G401 (cell line): ENCODE data around the gene PLAU. TPM values are rescaled to one million over a fixed set of nuclear protein-coding genes. Genes with fewer than 3 reads are reported as not detected.
A peak's percentile ranks its signal among the peaks of the same experiment; 100 is the strongest.
"Not testable (repeated sequence)": the region's sequence is repeated elsewhere in the genome, so short reads cannot be mapped to it uniquely, and the experiment has no call there.

ENCODE experiments used
- DNase-seq: peaks from one replicate; pipeline ENCODE4 v3.0.0-alpha.2; 2015; ENCODE audit warnings: low spot score
- in situ Hi-C: cut with HindIII; loops from 2 replicates; pipeline ENCODE4 v1.10.0; 2016; ENCODE audit warnings: low sequenced_read_pairs, mixed read lengths
- total RNA-seq: library from RNA; depleted of rRNA; stranded (reverse); fragments of >200 nt; shearing (Covaris generic); gene quantifications from 2 replicates; pipeline ENCODE4 v1.2.3, GENCODE V29; 2014

Gene PLAU
- total RNA-seq, 1 experiment from 2014 or later = 143 TPM

DNA sequence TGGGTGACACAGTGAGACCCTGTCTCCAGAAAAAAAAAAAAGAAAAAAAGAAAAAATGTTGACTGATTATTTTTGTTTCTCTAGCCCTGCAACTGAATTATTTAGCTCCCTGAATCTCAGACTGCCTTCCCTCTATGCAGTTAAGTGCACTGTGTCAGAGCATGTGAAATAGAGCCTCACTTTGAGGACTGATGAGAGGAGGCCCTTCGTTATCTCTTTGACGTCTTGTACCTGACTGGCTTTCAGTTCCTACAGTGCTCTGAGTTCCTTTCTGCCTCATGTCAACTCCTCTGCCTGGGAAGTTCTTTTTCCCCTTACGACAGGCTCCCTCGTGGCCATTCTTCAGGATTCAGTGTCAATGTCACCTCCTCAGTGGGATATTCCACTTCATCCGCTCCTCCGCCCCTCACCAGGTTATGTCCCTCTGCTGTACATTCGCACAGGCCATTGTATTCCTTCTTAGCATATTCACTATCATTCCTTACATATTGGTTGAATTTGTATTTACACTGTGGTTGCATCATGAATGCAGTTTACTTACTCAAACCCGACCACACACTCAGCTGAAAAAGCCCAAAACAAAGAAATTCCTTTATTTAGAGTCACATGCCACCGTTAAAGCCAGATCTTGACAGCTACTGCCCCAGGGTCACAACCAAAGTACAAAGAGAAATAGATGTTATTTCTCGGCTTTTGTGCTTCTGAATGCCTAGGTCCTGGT lies 18.5 kb upstream of the PLAU start:
- DNase-seq = no peak
- in situ Hi-C loops = no loop called here

DNA sequence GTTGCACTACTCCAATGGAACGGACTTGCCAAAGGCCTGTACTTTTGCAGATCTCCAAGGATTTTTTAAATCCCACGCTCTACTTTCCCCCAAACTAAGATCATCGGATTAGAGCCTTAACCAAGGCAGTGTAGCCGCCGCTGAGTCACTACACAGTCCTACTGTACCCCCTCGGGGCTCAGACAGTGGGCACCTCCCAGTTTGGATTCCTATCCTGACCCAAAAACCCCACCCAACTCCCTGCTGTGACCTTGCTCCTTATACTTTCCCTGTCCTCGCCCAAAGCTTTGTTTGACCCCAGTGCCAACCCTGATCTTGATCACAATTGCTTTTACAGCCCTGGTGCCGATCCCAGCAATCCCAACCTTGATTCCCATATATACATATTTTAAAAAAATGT lies 17.5 kb upstream of the PLAU start:
- in situ Hi-C loops = no loop called here
- no peak for DNase-seq

DNA sequence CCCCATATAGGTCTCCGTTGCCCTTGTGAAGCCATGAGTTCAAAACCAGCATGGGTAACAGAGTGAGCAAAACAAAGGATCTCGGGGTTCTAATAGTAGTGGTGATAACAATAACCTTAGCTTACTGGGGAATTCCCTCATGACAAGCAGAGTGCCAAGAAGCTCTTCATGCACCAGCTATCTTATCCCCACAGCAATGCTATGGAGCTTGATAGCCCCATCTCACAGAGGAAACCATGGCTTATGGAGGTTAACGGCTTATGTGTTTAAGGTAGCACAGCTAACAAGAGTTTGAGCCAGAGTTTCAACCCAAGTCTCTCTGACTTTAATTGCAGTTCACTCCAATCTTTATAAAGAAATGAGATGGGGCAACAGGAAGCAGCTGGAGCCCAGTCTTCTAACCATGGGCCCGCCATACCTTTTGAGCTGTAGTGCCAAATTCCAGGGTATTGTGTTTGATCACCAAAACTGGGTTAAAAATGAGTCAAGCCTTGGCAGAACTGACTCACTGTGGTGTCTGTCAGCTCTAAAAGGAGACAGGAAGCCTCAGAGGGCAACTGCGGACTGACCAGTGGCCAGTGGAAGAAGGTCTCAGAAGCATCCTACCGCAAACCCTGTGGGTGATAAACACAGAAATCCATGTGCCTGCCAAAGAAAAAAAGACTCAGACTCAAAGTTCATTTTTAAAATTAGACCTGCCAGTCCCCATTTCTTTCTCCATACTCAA lies 16.5 kb upstream of the PLAU start:
- no peak for DNase-seq
- in situ Hi-C loops = no loop called here

DNA sequence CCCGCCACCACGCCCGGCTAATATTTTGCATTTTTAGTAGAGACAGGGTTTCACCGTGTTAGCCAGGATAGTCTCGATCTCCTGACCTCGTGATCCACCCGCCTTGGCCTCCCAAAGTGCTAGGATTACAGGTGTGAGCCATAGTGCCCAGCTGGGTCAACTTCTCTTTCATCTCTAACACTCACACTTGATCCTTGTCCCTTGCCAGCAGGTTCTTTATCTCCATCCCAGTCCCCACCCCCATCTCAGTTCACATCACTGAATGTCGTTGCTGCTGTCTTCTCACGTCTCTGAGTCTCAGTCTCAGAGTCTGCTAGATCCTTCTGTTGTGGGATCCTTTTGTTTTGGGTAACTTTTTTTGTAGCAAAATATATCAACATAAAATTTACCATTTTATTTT lies 15.6 kb upstream of the PLAU start:
- DNase-seq, in situ Hi-C loops: not testable (repeated sequence)

DNA sequence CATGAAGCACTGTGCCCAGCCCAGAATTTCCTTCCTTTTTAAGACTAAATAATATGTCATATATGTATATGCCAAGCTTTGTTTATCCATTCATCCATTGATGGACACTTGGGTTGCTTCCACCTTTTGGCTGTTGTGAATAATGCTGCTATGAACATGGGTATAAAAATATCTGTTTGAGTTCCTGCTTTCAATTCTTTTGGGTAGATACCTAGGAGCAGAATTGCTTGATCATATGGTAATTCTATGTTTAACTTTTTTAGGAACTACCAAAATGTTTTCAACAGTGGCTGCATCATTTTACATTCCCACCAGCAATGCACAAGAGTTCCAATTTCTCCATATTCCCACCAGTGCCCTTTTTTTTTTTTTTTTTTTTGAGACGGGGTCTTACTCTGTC lies 13.2 kb upstream of the PLAU start:
- no peak for DNase-seq
- in situ Hi-C loops = no loop called here

DNA sequence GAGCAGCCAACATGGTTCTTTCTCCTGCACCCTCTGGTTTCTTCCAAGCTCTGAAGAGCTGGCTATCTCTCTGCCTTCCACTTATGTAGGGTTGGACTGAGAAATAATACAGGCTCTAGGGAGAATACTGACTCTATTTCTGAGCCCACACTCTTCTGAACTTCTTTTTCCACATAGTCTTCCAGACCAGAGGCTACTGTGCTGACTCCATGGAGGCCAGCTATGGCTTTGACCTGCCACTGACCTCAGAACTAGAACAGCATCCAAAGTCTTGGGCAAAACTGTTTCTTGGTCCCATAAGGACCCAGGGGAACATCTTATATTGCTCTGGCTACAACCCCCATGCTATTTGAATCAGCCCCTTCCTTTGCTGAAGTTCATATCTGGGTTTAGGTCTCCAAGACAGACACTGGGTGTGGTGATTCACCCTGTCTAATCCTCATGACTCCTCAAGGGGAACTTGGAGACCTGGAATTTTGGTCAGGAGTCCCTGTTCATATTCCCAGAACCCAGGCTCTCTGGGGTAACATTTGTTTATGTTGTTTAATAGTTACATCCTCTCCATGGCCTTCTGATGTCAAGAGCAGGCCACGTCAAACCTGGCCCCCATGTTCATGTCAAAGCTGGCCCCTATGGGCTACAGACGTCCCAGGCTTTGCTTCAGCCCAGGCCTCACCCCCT lies 12.1 kb upstream of the PLAU start:
- in situ Hi-C loops = no loop called here
- no peak for DNase-seq

DNA sequence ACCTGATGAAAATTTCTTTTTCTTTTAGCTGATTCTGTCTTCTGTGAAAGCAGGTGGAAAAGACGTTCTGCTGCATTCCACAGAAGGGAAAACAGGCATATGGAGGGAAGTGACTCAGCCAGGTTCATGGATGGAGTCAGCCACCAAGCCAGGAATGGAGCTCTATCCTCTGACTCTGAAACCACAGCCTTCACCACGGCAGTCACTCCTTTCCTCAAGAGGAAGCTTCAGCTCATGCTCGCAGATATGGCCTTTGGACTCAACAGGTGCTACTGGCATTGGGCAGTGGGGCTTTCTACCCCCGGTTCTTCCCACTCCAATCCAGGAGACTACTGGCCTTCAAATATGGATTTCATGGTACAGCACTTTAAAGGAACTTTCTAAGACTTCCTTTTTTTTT lies 11.5 kb upstream of the PLAU start:
- no peak for DNase-seq

DNA sequence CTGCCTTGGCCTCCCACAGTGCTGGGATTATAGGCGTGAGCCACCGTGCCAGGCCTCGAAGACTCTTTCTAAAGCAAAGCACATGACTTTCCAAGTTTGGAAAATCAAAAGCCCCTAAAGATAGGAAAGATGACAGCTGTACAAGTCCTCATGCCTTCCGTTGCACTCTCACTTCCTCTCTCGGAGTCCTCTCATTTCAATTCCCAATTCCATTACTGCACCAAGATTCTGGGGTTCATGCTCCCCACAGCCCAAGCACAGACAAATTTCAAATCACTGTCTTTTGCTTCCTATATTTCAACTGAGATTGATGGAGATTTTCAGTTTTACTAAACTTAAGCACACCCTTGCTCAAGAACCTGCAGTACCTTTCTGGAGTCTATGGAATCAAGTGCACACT lies 10.9 kb upstream of the PLAU start:
- in situ Hi-C loops = no loop called here
- DNase-seq = no peak

More for the DNA sequence above, 11.5 kb upstream of the PLAU start:
- in situ Hi-C loops = no loop called here

DNA sequence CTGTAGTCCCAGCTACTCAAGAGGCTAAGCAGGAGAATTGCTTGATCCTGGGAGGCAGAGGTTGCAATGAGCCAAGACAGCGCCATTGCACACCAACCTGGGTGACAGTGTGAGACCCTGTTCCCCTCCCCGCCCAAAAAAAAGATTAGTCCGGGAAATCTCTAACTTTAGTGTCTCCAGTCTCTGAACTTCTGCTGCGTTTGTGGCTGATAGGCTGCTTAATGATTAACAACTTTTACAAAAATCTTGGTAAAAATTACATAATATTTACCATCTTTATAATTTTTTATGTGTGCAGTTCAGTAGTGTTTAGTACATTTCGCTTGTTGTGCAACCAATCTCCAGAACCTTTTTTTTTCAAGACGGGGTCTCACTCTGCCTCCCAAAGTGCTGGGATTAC lies 9.7 kb upstream of the PLAU start:
- in situ Hi-C loops = no loop called here
- DNase-seq = no peak

DNA sequence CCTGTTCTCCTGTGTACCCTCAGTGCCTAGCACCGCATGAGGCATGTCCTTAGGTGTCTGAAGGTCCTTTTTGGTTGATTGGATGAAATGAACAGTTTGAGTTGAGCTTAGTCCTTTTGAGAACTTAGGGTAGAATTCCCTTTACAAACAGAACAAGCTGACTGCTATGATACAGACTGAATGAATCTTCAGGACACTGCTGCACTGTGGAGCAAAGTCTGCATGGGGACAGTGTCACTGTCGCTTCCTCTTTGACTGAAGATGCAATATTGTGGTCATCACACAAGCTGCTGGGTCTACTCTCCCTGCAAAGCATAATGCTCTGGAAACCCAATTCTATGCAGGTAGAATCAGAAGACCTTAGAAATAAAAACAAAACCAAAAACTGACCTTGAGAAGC lies 8.6 kb upstream of the PLAU start:
- in situ Hi-C loops = no loop called here
- DNase-seq = no peak

DNA sequence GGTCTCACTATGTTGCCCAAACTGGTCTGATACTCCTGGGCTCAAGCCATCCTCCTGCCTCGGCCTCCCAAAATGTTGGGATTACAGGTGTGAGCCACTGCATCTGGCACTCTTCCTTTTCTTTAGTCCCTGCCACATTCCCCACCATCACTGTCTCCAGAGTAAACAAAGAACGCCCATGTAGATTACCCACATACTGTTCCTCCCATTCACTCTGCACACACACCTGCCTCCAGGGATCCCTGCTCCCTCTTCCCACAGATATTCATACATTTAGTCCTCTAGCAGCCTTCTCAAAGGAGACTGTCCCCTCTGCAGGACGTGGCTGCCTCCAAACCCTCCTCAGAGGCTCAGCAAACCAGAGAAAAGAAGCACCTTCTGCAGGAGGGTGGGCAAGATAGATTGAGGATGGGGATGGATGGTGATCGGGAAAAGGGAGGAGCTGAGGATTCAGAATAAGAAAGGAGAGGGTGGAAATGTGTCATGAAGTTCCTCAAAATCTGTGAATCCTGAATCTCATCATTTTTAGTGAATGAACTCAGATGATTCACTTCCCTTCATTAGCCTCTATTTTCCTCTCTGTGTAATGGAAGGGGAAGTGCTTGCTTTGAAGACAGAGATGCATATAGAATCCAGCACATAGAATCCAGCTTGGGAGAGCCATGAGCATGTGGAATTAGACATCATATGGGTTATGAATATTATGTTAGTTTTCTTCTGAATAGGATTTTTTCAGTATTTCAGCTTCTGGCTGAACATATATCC lies 5.5 kb upstream of the PLAU start:
- DNase-seq = no peak
- in situ Hi-C loops = no loop called here

DNA sequence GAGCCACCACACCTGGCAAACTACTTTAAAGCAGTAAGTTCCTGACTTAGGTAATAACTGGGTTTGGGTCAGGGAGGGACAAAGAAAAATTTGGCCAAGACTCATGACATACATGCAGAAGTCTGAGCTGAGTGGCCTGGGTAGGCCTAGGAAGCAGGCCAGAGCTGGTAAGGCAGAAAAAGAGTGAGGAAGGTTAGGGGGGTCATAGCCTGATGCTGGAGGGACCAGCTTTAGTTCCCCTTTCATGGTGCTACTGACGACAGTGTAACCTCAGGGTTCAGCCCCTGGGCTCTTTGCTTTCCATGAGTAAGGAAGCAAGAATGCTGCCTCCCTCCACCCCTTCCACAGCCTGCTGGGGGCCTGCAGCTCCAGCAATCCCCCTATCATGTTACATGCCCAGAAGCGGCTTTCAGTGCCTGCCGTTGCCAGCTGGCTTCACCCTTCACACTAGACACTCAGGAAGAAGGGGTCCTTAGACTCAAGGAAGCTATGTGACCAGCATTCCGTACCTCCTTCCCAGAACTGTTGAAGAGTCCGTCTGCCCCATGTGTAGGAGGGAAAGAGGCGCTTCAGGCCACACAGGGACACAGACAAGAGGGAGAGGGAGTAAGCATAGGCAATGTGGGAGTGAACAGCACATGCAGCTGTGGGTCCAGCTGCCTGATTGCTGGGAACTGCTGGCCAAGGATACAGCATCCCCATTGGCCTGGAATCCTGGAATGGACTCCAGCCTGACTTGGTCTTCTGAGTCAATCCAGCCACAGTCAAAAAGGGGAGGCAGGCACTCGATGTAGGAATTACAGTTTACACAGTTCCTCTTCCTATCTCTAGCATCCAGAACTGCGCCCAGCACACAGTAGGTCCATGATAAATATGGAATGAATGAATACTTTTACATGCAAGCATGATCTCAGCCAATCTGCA lies 4.1 kb upstream of the PLAU start:
- peak; percentile 24 for DNase-seq
- in situ Hi-C loops = no loop called here

DNA sequence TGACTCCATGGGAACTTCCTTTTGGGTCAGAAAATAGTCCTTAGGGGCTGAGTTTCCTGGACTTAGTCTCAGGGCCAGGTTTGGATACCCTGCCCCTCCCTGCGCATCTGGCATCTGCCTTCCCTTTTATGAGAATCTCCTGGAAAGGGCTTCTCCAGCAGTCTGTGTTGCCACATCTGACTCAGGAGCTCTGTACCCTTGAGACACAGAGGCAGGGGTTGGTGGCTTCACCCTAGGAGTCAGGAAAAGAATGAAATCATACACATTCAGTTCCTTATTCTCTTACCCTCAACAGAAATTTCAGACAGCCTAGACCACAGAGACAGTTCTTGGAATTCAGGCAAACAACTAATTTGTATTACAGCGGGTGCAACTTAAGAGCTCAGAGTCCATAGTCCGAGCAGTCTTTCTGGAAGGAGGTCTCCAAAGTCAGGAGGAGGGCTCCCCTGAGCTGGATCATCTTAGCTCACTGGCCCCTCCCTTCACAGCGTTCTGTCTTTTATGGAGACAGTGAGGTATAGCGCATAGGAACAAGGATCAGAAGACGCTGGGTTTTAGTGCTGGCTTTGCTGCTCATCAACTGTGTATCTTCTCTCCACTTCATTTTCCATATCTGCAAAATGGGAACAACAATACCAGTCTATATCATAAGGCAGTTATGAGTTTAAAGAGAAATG lies 3.0 kb upstream of the PLAU start:
- no peak for DNase-seq
- in situ Hi-C loops = no loop called here

DNA sequence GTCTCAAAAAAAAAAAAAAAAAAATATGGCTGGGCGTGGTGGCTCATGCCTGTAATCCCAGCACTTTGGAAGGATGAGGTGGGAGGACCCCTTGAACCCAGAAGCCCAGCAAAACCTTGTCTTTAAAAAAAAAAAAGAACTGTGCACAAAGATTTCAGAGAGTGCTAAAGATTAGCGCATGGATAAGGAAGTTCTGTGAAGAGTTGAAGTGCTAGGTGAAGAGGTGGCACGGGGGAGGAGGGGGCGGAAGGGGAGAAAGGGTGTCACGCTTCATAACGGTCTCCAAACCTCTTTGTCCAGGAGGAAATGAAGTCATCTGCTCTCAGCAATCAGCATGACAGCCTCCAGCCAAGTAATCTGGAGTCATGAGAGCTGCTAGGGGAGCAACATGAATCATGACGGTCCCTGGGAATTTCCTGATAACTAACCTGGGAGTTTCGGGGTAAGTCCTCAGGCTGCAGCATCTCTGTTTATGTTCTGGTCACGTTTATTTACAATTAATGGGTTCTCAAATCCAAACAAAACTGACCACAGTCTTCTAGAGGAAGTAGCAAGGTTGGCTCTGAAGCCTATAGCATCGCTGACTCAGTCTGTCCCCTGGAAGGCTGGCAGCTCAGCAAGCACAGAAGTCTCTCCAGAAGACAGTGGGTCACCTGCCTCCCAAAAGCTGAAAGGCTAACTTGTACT lies 1.9 kb upstream of the PLAU start:
- DNase-seq = peak; percentile 25
- in situ Hi-C loops = no loop called here

DNA sequence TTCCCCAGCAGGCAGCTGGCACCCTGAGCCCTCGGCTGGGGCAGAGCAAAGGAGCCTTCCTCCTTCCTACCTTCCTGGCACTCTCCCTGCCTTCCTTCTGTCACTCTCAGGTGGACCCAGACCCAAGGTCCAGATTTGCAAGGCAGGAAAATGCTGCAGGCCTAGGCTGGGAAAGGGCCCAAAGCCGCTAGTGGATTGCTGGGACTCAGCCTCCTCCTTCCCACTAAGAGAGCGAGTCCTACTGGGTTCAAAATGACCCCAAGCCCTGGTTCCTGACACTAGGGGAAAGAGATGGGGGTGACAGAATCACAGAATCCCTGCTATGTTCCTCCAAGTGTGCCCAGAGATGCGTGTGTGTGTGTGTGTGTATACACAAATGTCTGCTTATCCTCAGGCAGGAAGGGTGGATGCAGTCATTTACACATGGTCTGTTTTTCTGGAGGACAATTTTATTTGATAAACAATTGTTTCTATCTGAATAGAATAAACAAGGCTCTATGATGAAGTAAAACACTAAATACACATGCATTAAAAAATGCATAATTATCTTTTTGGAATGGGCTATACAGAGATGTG lies 1.3 kb upstream of the PLAU start:
- in situ Hi-C loops = no loop called here
- no peak for DNase-seq

DNA sequence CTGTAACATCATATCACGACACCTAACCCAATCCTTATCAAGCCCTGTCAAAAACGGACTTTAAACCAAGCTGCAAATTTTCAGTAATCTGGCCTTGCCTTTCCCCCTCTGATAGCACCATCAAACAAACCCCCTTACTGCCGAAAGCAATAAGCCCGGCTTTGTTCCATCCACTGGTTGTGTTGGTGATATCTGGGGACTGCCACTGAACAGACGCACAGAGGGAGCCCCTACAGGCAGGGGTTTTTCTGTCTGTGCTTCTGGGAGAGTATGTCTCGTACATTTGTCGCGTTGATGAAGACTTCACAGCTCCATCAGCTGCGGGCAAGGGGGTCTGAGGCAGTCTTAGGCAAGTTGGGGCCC lies 550 bp upstream of the PLAU start:
- in situ Hi-C loops = no loop called here
- DNase-seq = no peak

DNA sequence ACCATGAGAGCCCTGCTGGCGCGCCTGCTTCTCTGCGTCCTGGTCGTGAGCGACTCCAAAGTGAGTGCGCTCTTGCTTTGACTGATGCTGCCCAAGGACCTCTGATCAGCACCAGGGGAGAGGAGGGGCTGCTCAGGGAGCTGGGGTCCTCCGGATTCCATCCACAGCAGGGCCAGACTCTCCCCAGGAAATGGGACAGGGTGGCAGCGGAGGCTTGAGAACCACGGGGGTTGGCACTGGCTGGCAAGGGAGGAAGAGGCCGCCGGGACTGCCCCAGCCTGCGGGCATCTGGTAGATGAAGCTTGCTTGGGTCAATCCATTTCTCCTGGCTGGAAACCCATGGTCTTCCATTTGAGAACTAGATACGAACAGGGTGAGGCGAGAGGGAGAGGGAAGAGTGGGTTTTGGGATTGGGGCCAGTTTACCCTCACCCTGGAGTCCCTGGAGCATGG lies 647 bp downstream of the PLAU start:
- in situ Hi-C loops = no loop called here
- DNase-seq = no peak
